ENCODE measurements around the gene SLC25A23.
A peak's percentile ranks its signal among the peaks of the same experiment; 100 is the strongest.

SLC25A23 gene

GRCh38 chr19:6481541-6482342 is 22.1 kb upstream of the SLC25A23 start, which contains the start of gene DENND1C:
DENND1C (minus strand) TSS chr19:6481787; CDS start chr19:6481695, 92 bp downstream.
- H3K36me3 ChIP-seq: peaks cover 12% of the 10 kb centered on the region
- peak within 1 kb of the TSS; percentile 98 for H3K4me2 ChIP-seq
- H3K9ac ChIP-seq: peak within 1 kb of the TSS; percentile 85
- no peaks in the 10 kb centered on the region for H3K27me3 ChIP-seq
- no peaks in the 10 kb centered on the region for H4K20me1 ChIP-seq
- H3K4me1 ChIP-seq: peaks cover 48% of the 10 kb centered on the region
- H3K27ac ChIP-seq: peak within 1 kb of the TSS; percentile 95
- H3K4me3 ChIP-seq: peak within 1 kb of the TSS; percentile 72
- TF ChIP-seq Cebpa-rat (IDR thresholded peaks at IDR 0.05): no peak
- peaks cover 9% of the 10 kb centered on the region for H3K9me3 ChIP-seq

- TF ChIP-seq Cebpa-rat (IDR thresholded peaks at IDR 0.05): no peak
- H3K4me3 ChIP-seq: peak overlapping the region; percentile 72
- H3K36me3 ChIP-seq: peaks cover 20% of the 10 kb centered on the region
- H3K4me2 ChIP-seq: peak overlapping the region; percentile 98
- H3K9me3 ChIP-seq: peaks cover 17% of the 10 kb centered on the region
- H3K27me3 ChIP-seq: no peaks in the 10 kb centered on the region
- H3K9ac ChIP-seq: peak overlapping the region; percentile 85
- peaks cover 48% of the 10 kb centered on the region for H3K4me1 ChIP-seq
- H4K20me1 ChIP-seq: no peaks in the 10 kb centered on the region
- peak overlapping the region; percentile 95 for H3K27ac ChIP-seq
Measured at GRCh38 chr19:6480848-6481415, 21.3 kb upstream of the SLC25A23 start.

DNA sequence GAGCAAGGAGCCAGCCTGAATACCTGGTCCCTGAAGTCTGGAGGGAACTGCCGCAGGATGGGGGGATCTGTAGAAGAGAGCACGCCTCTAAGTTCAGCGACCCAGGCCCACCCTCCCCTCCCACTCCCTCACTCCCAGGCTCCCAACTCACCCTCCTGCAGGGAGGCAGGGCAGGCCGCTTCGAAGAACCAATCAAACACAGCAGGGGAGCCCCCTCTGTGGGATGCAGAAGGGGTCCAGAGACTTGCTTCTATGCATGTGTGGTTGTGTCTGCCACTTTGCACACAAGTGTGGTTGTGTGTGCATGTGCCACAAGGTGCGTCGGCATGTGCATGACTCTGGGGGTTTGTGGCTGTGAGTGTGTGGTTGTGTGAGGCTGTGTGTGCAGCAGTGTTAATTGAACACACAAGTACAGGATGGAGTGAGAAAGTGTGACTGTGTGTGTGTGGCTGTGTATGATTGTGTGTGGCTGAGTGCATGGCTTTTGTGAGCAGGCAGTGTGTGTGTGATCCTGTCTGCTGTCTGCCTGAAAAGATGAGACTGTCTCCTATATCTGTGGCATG is 20.3 kb upstream of the SLC25A23 start:
- H4K20me1 ChIP-seq: no peaks in the 10 kb centered on the region
- H3K9ac ChIP-seq: 0 out of 2 replicates have a peak overlapping the region, but pooled peaks have one; percentile 38

GRCh38 chr19:6478815-6479214 is 19.2 kb upstream of the SLC25A23 start:
- Histone ChIP-seq H3K36me3 (peaks cover 29% of the 10 kb centered on the region), H3K4me1 (peaks cover 48% of the 10 kb centered on the region), H3K9ac (no peak overlapping the region), H3K4me3 (no peak overlapping the region), H3K4me2 (no peak overlapping the region), H3K27me3 (no peaks in the 10 kb centered on the region), H4K20me1 (no peaks in the 10 kb centered on the region), H3K27ac (peak overlapping the region; percentile 30; the same call in 1 of the 2 replicates), H3K9me3 (peaks cover 17% of the 10 kb centered on the region)
- no peak for TF ChIP-seq Cebpa-rat (IDR thresholded peaks at IDR 0.05)

More for the DNA sequence above, 20.3 kb upstream of the SLC25A23 start:
- peaks cover 29% of the 10 kb centered on the region for H3K36me3 ChIP-seq
- no peaks in the 10 kb centered on the region for H3K27me3 ChIP-seq
- TF ChIP-seq Cebpa-rat (IDR thresholded peaks at IDR 0.05): no peak
- no peak overlapping the region for H3K27ac ChIP-seq
- no peak overlapping the region for H3K4me3 ChIP-seq
- peaks cover 17% of the 10 kb centered on the region for H3K9me3 ChIP-seq
- H3K4me1 ChIP-seq: peaks cover 48% of the 10 kb centered on the region
- peak overlapping the region; percentile 98 for H3K4me2 ChIP-seq

- no peak overlapping the region for H3K27ac ChIP-seq
Measured at GRCh38 chr19:6476896-6477431, 17.4 kb upstream of the SLC25A23 start.

GRCh38 chr19:6476155-6476895 is 16.7 kb upstream of the SLC25A23 start:
- no peak overlapping the region for H3K4me2 ChIP-seq
- no peak overlapping the region for H3K27ac ChIP-seq
- no peak overlapping the region for H3K9ac ChIP-seq
- H3K36me3 ChIP-seq: peaks cover 35% of the 10 kb centered on the region
- H4K20me1 ChIP-seq: no peaks in the 10 kb centered on the region
- no peak overlapping the region for H3K4me3 ChIP-seq
- peaks cover 17% of the 10 kb centered on the region for H3K9me3 ChIP-seq
- TF ChIP-seq Cebpa-rat (IDR thresholded peaks at IDR 0.05): no peak
- H3K4me1 ChIP-seq: peaks cover 23% of the 10 kb centered on the region
- no peaks in the 10 kb centered on the region for H3K27me3 ChIP-seq

More at GRCh38 chr19:6476896-6477431, 17.4 kb upstream of the SLC25A23 start:
- H3K27me3 ChIP-seq: no peaks in the 10 kb centered on the region
- H3K9ac ChIP-seq: no peak overlapping the region
- H3K9me3 ChIP-seq: peaks cover 17% of the 10 kb centered on the region
- H3K36me3 ChIP-seq: peaks cover 34% of the 10 kb centered on the region
- no peak overlapping the region for H3K4me3 ChIP-seq
- H4K20me1 ChIP-seq: no peaks in the 10 kb centered on the region
- no peak overlapping the region for H3K4me2 ChIP-seq
- no peak for TF ChIP-seq Cebpa-rat (IDR thresholded peaks at IDR 0.05)
- H3K4me1 ChIP-seq: peaks cover 30% of the 10 kb centered on the region

DNA sequence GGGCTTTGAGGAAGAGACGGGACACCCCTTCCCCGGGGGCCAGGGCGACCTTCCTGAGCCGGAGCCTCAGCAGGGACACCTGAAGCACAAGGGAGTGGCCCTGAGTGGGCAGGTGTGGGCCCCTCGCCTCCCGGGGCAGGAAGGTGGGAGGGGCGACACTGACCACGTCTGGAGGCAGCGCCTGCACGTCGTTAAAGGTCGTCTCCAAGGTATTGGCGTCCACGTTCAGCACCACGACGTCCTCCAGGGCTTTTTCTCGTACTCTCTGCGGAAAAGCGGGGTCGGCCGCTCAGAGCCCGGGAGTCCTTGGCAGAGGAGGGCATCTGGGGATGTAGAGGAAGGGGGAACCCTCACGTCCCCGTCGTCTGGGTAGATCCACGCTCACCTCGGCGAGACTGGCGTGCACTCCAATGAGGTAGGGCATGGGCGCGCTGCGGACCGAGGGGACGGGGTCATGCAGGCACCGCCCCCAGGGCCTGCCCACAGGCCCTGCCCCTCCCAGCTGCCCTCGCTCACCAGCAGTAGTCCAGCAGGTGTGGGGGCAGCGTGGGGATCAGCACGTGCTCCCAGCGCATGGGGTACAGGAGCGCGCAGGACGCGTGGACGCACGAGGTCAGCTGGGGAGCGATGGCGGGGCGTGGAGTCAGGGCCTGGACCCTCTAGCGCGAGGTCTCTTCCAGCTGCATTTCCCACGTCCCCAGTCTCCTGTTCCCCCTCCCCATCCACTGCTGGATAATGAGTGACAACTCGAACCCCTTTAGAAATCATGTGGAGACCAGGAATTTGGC is 15.9 kb upstream of the SLC25A23 start:
- no peak overlapping the region for H3K4me3 ChIP-seq
- H3K4me1 ChIP-seq: peaks cover 15% of the 10 kb centered on the region
- peaks cover 17% of the 10 kb centered on the region for H3K9me3 ChIP-seq
- H4K20me1 ChIP-seq: no peaks in the 10 kb centered on the region
- no peaks in the 10 kb centered on the region for H3K27me3 ChIP-seq
- H3K36me3 ChIP-seq: peaks cover 37% of the 10 kb centered on the region
- TF ChIP-seq Cebpa-rat (IDR thresholded peaks at IDR 0.05): no peak
- no peak overlapping the region for H3K4me2 ChIP-seq
- no peak overlapping the region for H3K27ac ChIP-seq
- no peak overlapping the region for H3K9ac ChIP-seq

- Histone ChIP-seq H3K27ac (no peak overlapping the region), H3K36me3 (peaks cover 30% of the 10 kb centered on the region), H3K9ac (no peak overlapping the region), H3K27me3 (no peaks in the 10 kb centered on the region), H3K4me1 (no peaks in the 10 kb centered on the region), H4K20me1 (no peaks in the 10 kb centered on the region), H3K4me3 (no peak overlapping the region), H3K9me3 (peaks cover 10% of the 10 kb centered on the region), H3K4me2 (no peak overlapping the region)
- no peak for TF ChIP-seq Cebpa-rat (IDR thresholded peaks at IDR 0.05)
Measured at GRCh38 chr19:6473647-6474046, 14.1 kb upstream of the SLC25A23 start.

DNA sequence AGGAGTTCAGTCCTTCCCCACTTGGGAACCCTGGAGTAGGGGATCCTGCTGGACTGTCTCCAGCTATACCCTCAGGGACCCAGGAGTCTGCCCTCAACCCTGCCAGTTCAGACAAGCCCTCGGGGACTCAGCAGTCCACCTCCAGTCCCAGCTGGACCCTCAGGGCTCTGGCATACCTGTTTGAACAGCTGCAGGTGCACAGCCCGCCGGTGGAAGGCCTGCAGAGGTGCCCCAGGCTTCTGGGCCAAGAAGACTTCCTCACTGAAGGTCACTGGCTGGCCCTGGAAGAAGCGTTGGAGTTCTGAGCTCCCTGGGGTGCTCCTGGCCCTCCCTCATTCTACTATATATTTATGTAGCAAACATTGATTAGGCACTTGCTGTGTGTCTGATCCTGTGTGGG is 13.1 kb upstream of the SLC25A23 start:
- no peak overlapping the region for H3K4me2 ChIP-seq
- H3K9me3 ChIP-seq: peaks cover 10% of the 10 kb centered on the region
- H3K4me3 ChIP-seq: no peak overlapping the region
- no peaks in the 10 kb centered on the region for H3K27me3 ChIP-seq
- no peaks in the 10 kb centered on the region for H4K20me1 ChIP-seq
- H3K27ac ChIP-seq: no peak overlapping the region
- peaks cover 30% of the 10 kb centered on the region for H3K36me3 ChIP-seq
- no peak for TF ChIP-seq Cebpa-rat (IDR thresholded peaks at IDR 0.05)
- no peak overlapping the region for H3K9ac ChIP-seq
- H3K4me1 ChIP-seq: no peaks in the 10 kb centered on the region
